Measurements from ENCODE around the gene UQCRHL.

DNA sequence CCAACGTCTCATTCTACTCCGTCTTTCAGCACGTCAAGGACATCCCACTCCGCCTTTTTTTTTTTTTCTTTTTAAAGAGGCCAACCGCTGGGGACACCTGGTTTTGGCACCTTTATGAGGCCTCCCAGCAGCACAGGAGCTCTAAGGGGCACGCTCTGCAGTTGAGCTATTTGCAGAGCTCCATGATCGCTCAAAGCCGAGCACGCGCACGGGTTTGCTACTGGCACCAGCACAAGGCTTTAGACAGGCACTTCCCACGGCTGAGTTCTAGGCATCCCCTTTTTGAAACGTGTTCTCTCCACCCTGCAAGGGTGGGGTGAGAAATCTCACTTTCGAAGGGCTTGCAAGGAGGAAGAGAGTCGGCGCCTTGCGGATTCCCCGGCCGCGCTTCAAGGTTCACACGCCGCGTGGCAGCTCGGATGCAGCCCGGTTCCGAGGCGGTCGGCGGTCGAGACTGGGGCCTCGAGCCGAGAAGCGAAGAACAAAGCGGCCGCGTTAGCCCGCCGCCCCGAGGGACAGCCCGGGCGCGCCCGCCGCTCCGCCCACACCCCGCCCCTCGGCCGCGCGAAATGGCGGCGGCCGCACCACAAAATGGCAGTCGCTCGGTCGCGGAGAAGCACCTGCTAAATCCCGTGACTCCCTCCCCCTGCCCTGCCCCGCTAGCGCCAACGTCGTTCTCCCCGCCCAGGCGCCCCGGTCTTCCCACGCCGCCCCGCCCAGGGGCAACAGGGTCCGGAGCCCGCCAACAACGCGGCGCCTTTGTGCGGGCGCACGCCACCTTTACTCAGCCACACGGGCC is 27.2 kb upstream of the UQCRHL start:
- TF ChIP-seq RAD21 (IDR thresholded peaks at IDR 0.05; ENCODE audit: low read length) (no peak), MAFK (IDR thresholded peaks at IDR 0.05; ENCODE audit: low read depth, low read length) (no peak), POLR2A (IDR thresholded peaks at IDR 0.05; ENCODE audit: low read depth, low read length) (peak; percentile 66; the same call in 1 of the 2 replicates), FOS (IDR thresholded peaks at IDR 0.05; ENCODE audit: low read depth, low read length) (no peak), SMC3 (IDR thresholded peaks at IDR 0.05; ENCODE audit: low read depth, low read length) (no peak), MAZ (IDR thresholded peaks at IDR 0.05; ENCODE audit: borderline replicate concordance, low read depth, low read length) (peak; percentile 93; the same call in 1 of the 2 replicates), RFX5 (IDR thresholded peaks at IDR 0.05; ENCODE audit: low read depth, low read length) (no peak), RCOR1 (IDR thresholded peaks at IDR 0.05; ENCODE audit: insufficient replicate concordance, low read length) (peak; percentile 99), NFE2L2 (IDR thresholded peaks at IDR 0.05; ENCODE audit: low read depth, low read length) (peak; percentile 10; the same call in 1 of the 2 replicates), CEBPB (IDR thresholded peaks at IDR 0.05; ENCODE audit: low read depth, low read length) (no peak)
- TF ChIP-seq, protein P1, sequence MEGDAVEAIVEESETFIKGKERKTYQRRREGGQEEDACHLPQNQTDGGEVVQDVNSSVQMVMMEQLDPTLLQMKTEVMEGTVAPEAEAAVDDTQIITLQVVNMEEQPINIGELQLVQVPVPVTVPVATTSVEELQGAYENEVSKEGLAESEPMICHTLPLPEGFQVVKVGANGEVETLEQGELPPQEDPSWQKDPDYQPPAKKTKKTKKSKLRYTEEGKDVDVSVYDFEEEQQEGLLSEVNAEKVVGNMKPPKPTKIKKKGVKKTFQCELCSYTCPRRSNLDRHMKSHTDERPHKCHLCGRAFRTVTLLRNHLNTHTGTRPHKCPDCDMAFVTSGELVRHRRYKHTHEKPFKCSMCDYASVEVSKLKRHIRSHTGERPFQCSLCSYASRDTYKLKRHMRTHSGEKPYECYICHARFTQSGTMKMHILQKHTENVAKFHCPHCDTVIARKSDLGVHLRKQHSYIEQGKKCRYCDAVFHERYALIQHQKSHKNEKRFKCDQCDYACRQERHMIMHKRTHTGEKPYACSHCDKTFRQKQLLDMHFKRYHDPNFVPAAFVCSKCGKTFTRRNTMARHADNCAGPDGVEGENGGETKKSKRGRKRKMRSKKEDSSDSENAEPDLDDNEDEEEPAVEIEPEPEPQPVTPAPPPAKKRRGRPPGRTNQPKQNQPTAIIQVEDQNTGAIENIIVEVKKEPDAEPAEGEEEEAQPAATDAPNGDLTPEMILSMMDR (conservative IDR thresholded peaks at IDR 0.05; ENCODE audit: low read depth, low read length): no peak
- TF ChIP-seq, protein P2, sequence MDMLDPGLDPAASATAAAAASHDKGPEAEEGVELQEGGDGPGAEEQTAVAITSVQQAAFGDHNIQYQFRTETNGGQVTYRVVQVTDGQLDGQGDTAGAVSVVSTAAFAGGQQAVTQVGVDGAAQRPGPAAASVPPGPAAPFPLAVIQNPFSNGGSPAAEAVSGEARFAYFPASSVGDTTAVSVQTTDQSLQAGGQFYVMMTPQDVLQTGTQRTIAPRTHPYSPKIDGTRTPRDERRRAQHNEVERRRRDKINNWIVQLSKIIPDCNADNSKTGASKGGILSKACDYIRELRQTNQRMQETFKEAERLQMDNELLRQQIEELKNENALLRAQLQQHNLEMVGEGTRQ (IDR thresholded peaks at IDR 0.05; ENCODE audit: low read depth, low read length): no peak
- TF ChIP-seq, protein P3, sequence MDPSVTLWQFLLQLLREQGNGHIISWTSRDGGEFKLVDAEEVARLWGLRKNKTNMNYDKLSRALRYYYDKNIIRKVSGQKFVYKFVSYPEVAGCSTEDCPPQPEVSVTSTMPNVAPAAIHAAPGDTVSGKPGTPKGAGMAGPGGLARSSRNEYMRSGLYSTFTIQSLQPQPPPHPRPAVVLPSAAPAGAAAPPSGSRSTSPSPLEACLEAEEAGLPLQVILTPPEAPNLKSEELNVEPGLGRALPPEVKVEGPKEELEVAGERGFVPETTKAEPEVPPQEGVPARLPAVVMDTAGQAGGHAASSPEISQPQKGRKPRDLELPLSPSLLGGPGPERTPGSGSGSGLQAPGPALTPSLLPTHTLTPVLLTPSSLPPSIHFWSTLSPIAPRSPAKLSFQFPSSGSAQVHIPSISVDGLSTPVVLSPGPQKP (IDR thresholded peaks at IDR 0.05; ENCODE audit: borderline replicate concordance, low read depth, low read length): no peak

All from IMR-90 (cell line).